GM21381 (cell line): Measurements from ENCODE around the gene FNBP1.
"Not testable (repeated sequence)": the region's sequence is repeated elsewhere in the genome, so short reads cannot be mapped to it uniquely, and the experiment has no call there.

Experiments
- ATAC-seq: cut with Tn5 transposase; IDR thresholded peaks from one replicate; pipeline ENCODE4 v1.9.1; 2021; ENCODE audit warnings: mild to moderate bottlenecking, moderate library complexity; ENCODE audit not compliant: unreplicated experiment

FNBP1 gene

GRCh38 chr9:130023144-130023787 is 19.7 kb downstream of the FNBP1 start:
- ATAC-seq: peak; percentile 32

GRCh38 chr9:130022566-130023143 is 20.3 kb downstream of the FNBP1 start:
- ATAC-seq: no peak

- not testable (repeated sequence) for ATAC-seq
These were observed 21.1 kb downstream of the FNBP1 start for GRCh38 chr9:130021842-130022241.

GRCh38 chr9:130021123-130021522 is 21.9 kb downstream of the FNBP1 start:
- ATAC-seq: no peak

GRCh38 chr9:130020618-130021017 is 22.4 kb downstream of the FNBP1 start:
- ATAC-seq: no peak

- ATAC-seq: no peak
These were observed 24.7 kb downstream of the FNBP1 start for GRCh38 chr9:130018265-130018664.

- not testable (repeated sequence) for ATAC-seq
These were observed 25.5 kb downstream of the FNBP1 start for GRCh38 chr9:130017510-130017909.

- ATAC-seq: no peak
These were observed 25.9 kb downstream of the FNBP1 start for GRCh38 chr9:130017076-130017475.

GRCh38 chr9:130015353-130016019 is 27.5 kb downstream of the FNBP1 start:
- no peak for ATAC-seq

- no peak for ATAC-seq
These were observed 29.7 kb downstream of the FNBP1 start for GRCh38 chr9:130013326-130013725.

GRCh38 chr9:130010151-130010988 is 32.6 kb downstream of the FNBP1 start:
- ATAC-seq: no peak

- not testable (repeated sequence) for ATAC-seq
These were observed 33.4 kb downstream of the FNBP1 start for GRCh38 chr9:130009546-130009945.

- no peak for ATAC-seq
These were observed 34.5 kb downstream of the FNBP1 start for GRCh38 chr9:130008538-130008937.

- ATAC-seq: not testable (repeated sequence)
These were observed 36.0 kb downstream of the FNBP1 start for GRCh38 chr9:130006952-130007351.

GRCh38 chr9:130003943-130004552 is 38.9 kb downstream of the FNBP1 start:
- no peak for ATAC-seq

- ATAC-seq: no peak
These were observed 40.7 kb downstream of the FNBP1 start for GRCh38 chr9:130002320-130002719.

- ATAC-seq: no peak
These were observed 41.8 kb downstream of the FNBP1 start for GRCh38 chr9:130001190-130001589.

- no peak for ATAC-seq
These were observed 43.9 kb downstream of the FNBP1 start for GRCh38 chr9:129999141-129999510.

- ATAC-seq: no peak
These were observed 44.4 kb downstream of the FNBP1 start for GRCh38 chr9:129998491-129999140.

- not testable (repeated sequence) for ATAC-seq
These were observed 45.3 kb downstream of the FNBP1 start for GRCh38 chr9:129997706-129998105.
